NB4 (cell line): ENCODE data around the gene ZNF32.

ENCODE experiments used
- DNase-seq: peaks from one replicate; pipeline ENCODE4 v3.0.0; 2010; ENCODE audit warnings: low read depth
- H3K4me3 ChIP-seq: one replicate; pipeline ENCODE4 v1.5.1; 2011; ENCODE audit warnings: mild to moderate bottlenecking, low read depth, low read length, moderate library complexity
- CTCF ChIP-seq: IDR thresholded peaks from one replicate; pipeline ENCODE4 v1.5.1; 2012; ENCODE audit warnings: low read depth, low read length
- MAX ChIP-seq: IDR thresholded peaks from 2 replicates; pipeline ENCODE4 v1.6.1; 2011; ENCODE audit warnings: low read depth, low read length
- MYC ChIP-seq: IDR thresholded peaks from 2 replicates; pipeline ENCODE4 v1.6.1; 2011; ENCODE audit warnings: low read depth, low read length
- POLR2A ChIP-seq: IDR thresholded peaks from 2 replicates; pipeline ENCODE4 v1.6.1; 2011; ENCODE audit warnings: mild to moderate bottlenecking; ENCODE audit not compliant: insufficient read length; ENCODE audit errors: extremely low read depth

Gene ZNF32

GRCh38 chr10:43673471-43673870 lies 24.8 kb upstream of the ZNF32 start:
- TF ChIP-seq CTCF = no peak
- TF ChIP-seq MYC = no peak
- TF ChIP-seq POLR2A = no peak
- no peak for TF ChIP-seq MAX
- no peak overlapping the region for H3K4me3 ChIP-seq
- no peak for DNase-seq

- DNase-seq = peak; percentile 70
- TF ChIP-seq MAX (no peak), CTCF (peak; percentile 41)
- no peak overlapping the region for H3K4me3 ChIP-seq
Measured at GRCh38 chr10:43671659-43672531, 23.2 kb upstream of the ZNF32 start.

GRCh38 chr10:43669386-43669785 lies 20.7 kb upstream of the ZNF32 start:
- H3K4me3 ChIP-seq = no peak overlapping the region
- TF ChIP-seq POLR2A (no peak), MAX (no peak), MYC (no peak), CTCF (no peak)
- no peak for DNase-seq

- DNase-seq = no peak
- H3K4me3 ChIP-seq = no peak overlapping the region
- TF ChIP-seq CTCF (no peak), MAX (no peak), POLR2A (no peak), MYC (no peak)
Measured at GRCh38 chr10:43667761-43668386, 19.2 kb upstream of the ZNF32 start.

GRCh38 chr10:43667317-43667731 lies 18.6 kb upstream of the ZNF32 start:
- peak; percentile 50 for DNase-seq
- TF ChIP-seq CTCF (peak; percentile 15), MAX (no peak)
- H3K4me3 ChIP-seq = no peak overlapping the region
